GM12873 (cell line): ENCODE measurements around the gene KIF26B.

ENCODE experiments used
- TF ChIP-seq, protein P1 (sequence below): IDR thresholded peaks from 2 replicates; pipeline ENCODE4 v1.5.1; 2012; ENCODE audit warnings: low read depth, mild to moderate bottlenecking, moderate library complexity, low read length, control low read depth; ENCODE audit not compliant: insufficient read depth; ENCODE audit errors: missing control alignments

The KIF26B gene

DNA sequence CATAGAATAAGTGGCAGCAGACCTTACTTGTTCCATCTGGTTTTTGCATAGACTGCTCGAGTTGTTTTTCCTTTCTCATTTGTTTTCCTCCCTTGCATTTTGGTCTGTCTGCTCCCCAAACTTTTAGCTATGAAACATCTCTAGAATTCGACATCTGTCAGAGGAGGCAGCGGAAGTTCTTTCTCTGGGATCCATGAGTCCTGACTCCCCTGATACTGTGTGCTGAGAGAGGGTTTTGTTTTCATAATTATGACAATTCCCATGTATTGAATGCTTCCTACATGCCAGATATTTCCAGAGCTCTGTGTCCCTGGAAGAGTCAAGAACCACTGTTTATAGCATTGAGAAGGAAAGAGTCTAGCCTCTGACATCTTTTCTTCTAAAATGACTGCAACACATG, 172.6 kb downstream of the KIF26B start:
- TF ChIP-seq, protein P1, sequence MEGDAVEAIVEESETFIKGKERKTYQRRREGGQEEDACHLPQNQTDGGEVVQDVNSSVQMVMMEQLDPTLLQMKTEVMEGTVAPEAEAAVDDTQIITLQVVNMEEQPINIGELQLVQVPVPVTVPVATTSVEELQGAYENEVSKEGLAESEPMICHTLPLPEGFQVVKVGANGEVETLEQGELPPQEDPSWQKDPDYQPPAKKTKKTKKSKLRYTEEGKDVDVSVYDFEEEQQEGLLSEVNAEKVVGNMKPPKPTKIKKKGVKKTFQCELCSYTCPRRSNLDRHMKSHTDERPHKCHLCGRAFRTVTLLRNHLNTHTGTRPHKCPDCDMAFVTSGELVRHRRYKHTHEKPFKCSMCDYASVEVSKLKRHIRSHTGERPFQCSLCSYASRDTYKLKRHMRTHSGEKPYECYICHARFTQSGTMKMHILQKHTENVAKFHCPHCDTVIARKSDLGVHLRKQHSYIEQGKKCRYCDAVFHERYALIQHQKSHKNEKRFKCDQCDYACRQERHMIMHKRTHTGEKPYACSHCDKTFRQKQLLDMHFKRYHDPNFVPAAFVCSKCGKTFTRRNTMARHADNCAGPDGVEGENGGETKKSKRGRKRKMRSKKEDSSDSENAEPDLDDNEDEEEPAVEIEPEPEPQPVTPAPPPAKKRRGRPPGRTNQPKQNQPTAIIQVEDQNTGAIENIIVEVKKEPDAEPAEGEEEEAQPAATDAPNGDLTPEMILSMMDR, result no peak

DNA sequence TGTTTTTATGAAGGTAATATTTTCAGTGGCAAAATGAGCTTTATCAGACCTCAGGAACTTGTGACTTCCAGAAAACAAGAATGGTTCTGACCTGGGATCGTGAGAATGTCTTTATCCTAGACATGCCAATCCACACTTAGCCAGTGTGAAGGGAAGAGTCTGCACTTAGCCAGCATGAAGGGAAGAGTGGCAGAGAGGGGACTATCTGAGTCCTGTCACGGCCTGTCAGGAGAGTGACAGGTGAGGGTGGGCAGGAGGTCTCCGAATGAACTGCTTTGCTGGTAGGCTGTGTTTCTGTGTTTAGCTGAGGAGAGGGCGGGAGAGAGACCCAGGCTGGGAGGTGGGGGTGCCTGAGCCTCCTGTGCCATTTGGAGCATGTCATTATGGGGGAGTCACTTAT, 173.1 kb downstream of the KIF26B start:
- TF ChIP-seq, protein P1, result no peak

DNA sequence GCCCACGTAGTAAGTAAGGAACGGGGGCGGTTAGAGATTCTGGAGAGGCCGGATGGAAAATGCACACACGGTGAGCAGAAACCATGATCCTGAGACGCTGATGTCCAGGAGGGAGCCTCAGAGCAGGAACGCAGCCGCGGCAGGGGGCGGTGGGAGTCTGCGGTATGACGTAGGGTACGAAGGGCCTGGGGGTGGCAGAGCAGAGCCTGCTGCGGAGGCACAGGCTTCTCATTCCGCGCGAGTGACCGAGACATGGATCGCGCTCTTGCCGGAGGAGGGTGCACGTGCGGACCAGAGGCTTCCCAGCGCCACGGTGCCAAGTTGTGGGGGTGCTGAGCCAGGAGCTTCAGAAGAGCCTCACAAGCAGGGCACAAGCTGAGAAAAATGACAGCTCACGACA, 176.2 kb downstream of the KIF26B start:
- TF ChIP-seq, protein P1, result no peak

DNA sequence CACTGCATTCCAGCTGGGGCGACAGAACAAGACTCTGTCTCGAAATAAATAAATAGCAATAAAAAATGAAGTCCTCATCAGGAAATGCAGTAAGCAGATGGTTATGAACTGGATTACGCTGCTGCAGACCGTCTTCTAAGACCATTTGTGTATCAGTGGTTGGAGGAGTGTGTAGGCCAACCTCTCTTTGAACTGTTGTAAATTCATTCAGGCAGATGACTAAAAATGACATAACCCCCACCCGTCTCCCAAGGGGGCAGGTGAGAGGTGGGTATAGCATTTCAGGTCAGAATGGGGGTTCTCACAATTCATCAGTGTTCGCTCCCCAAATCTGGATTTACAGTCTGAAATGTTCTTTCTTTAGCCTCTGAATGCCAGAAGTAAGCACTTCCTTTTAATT, 177.3 kb downstream of the KIF26B start:
- TF ChIP-seq, protein P1, result no peak

DNA sequence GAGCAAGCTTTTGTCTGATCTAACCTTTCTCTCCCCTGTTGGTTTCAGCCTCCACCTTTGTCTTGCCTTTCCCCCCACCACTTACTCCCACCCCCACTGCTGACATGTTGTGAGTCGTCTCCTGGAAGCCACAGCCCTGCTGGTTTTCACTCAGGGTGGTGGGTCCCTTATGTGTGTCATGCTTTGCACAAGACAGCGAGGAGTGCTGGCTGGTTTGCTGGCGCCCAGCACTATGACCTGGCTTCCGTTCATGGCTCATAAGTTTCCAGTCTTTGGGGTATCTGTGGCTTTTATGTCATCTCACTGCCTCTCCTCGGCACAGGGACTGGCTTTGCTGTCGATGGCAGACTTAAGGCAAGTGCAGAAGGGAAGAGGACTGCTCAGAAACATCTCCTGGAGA, 177.7 kb downstream of the KIF26B start:
- TF ChIP-seq, protein P1, result no peak

DNA sequence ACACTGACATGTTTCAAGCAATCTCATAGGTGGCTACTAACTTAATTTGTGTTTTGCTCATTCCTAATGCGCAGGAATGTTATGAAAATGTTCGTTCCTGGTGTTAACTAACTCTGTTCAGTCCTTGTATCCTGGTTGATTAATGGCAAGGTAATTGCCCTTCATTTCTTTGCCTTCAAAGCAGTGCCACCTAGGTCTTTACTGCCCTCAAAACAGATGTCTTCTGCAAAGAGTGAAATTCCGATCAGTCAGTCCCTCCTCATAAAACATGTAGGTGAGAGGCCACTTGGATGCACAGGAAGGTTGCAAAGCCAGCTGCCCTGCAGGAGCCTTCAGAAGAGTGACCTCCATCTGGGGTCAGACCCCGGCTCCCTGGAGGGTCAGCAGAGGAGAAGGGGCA, 179.4 kb downstream of the KIF26B start:
- TF ChIP-seq, protein P1, result no peak

DNA sequence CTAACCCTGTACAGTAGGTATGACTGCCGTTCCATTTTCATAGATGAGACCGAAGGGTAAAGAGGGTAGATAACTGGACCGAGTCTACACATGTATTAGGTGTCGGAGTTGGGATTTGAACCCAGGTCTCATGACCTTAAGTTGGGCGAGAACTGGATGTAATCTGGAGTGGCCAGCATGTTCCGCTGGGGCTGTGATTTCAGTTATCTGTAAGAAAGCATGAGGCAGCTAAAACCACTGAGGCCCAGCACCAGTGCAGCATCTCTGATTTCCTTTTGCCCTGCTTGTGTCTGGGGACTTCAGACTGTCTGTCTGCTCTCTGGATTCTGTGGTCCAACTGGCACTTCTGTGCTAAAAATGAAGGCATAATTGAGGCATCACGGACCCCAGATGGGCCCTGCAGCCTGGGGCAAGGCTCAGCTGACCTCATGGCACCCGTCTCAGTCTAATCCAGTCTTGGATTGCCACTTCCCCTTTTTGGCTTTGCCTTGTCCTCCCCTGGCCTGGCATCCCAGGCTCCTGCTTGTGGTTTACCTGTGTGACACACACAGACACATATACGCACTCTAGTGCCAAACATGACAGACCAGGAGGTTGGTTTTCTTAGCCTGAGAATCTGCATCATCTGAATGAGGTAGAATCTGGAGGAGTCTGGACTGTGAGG, 180.2 kb downstream of the KIF26B start:
- TF ChIP-seq, protein P1, result no peak
